Keratinocyte (primary cell): ENCODE results near the gene CXADR.

Source experiments
- CTCF ChIP-seq, 3 experiments: IDR thresholded peaks in 1 of 3; conservative IDR thresholded peaks in 1 of 3; optimal IDR thresholded peaks in 1 of 3; 2 replicates in 2 of 3; 3 replicates in 1 of 3; pipeline versions ENCODE3 to v1.5.1; 2011; ENCODE audit warnings: low read length in 3 of 3, mild to moderate bottlenecking in 3 of 3, moderate library complexity in 2 of 3, control low read depth in 1 of 3, inconsistent platforms in 1 of 3; ENCODE audit not compliant: insufficient read depth in 2 of 3; ENCODE audit errors: extremely low read depth in 1 of 3
- EZH2 ChIP-seq: IDR thresholded peaks from one replicate; pipeline ENCODE4 v1.6.1; 2012; ENCODE audit warnings: inconsistent platforms, mild to moderate bottlenecking, low read length, moderate library complexity

- TF ChIP-seq CTCF (optimal IDR thresholded peaks at IDR 0.05 in 1 of 3, IDR thresholded peaks at IDR 0.05 in 1 of 3, conservative IDR thresholded peaks at IDR 0.05 in 1 of 3; ENCODE audit: extremely low read depth in 1 of 3, insufficient read depth in 2 of 3, low read length in 3 of 3) (no peak), EZH2 (no peak)
These were observed 27.0 kb downstream of the CXADR start for GRCh38 chr21:17539743-17540341.
